AML-193 (cell line): Measurements from ENCODE around the gene SLC9A9.
A peak's percentile ranks its signal among the peaks of the same experiment; 100 is the strongest.
"Not testable (repeated sequence)": the region's sequence is repeated elsewhere in the genome, so short reads cannot be mapped to it uniquely, and the experiment has no call there.

Source experiments
- DNase-seq, 2 experiments: peaks; one replicate each; lab custom pipeline; 2025; lab: John Stamatoyannopoulos, UW

SLC9A9 gene

DNA sequence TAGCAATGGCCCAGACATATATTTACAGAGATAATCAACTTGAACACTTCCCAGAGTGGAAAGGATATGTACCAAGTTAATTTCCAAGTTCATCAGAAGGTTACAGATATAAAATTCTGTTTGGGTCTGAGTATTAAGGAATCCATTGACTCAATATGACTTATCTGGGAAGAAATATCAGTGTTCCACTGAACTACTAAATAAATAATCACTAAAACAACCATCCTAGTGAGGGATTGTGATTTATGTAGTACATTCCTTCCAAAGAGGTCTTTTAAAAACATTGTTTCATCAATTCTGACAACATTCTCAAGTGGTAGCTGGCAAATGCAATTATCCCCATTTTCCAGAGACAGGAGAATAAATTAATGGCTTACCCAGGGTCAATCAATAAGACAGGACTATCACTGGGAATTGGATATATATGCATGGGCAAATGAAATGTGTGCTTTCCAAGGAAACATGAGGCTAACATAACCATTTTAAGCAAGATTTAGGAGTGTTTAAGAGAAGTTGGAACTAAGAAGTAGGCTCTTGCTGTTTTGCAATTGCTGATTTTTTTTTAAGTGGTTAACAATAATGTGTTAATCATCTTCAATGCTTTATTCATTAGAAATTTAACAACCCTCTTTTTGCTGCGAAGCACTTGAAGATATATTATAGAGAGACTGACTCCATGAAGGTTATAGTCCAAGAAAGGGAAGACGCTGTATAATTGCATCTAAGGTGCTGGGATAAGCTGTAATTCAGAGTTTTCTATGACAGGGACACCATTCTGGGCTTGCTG is 37.9 kb downstream of the SLC9A9 start:
- DNase-seq: peak in 1 of 2 experiments; percentile 12

DNA sequence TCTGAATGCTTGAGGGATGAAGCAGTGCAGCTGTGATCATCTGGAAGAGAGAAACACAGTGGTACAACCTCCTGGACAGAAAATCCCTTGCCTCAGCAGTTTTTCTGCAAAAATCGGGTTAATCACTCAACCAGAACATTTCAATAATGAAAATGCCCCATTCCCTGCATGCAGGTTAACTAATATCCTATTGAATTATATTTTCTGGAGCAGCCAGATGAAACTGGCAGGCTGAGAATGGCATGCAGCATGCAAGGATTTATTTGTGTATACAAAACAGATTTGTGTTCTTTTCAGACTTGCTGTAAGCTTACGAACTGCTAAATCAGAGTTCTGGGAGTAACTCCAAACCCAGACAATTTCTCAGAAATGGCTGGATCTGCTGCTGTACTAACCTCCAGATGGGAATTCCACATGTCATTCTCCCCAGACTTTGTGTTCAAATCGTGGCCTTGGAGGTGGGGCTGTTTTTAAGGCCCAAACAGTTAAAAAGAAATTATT is 39.1 kb downstream of the SLC9A9 start:
- DNase-seq: no peak

DNA sequence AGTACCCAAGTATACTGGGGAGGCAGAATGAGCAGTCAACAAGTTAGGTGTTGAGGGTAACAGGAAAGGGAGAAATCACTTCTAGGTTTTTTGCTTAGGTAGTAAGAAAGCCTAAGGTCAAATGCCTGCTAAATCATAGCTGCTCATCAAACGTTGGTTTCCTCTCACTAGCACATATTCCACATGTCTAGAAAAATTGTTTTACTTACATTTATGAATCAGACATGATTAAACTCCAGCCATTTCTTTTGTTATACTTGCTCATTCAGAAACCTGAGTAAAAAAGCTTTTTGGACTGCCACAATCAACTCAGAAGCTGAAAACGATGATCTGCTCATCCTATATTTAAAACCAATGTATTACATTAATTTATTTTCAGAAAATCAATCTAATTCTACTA is 40.2 kb downstream of the SLC9A9 start:
- DNase-seq: no peak

GRCh38 chr3:143806038-143806437 is 42.2 kb downstream of the SLC9A9 start:
- DNase-seq: peak; percentile 71 to 85

- not testable (repeated sequence) for DNase-seq
Measured at GRCh38 chr3:143805476-143805875, 42.8 kb downstream of the SLC9A9 start.

DNA sequence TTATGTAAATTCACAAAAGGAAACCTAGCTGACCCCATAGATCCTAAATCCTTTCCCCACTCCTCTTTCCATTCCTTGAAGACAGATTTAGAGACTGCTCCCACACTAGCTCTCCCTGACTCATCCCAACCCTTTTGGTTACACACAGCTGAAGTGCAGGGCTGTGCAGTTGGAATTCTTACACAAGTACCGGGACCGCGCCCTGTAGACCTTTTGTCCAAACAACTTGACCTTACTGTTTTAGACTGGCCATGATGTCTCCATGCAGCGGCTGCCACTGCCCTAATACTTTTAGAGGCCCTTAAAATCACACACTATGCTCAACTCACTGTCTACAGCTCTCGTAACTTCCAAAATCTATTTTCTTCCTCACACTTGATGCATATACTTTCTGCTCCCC is 47.2 kb downstream of the SLC9A9 start:
- not testable (repeated sequence) for DNase-seq

GRCh38 chr3:143798151-143798550 is 50.1 kb downstream of the SLC9A9 start:
- not testable (repeated sequence) for DNase-seq

GRCh38 chr3:143795874-143796273 is 52.4 kb downstream of the SLC9A9 start:
- DNase-seq: no peak

- DNase-seq: no peak
Measured at GRCh38 chr3:143794793-143795462, 53.3 kb downstream of the SLC9A9 start.

- DNase-seq: no peak
Measured at GRCh38 chr3:143793971-143794370, 54.3 kb downstream of the SLC9A9 start.

DNA sequence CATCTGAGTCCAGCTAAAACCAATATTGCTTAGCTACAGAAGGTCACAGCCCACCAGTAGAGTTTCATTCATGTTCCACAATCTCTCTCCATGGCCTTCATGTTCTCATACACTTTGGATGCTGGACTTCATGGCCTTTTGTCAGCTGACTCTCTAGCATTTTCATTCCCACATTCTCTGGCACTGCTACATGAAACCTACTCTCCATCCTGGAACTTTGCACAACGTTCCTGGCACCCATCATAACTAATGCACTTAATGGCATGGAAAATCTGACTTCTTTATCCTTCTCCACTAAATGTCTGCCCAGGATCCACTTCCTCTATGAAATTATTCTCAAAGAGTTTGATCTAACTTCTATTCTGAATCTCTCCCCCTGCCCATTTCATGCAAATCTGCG is 56.9 kb downstream of the SLC9A9 start:
- no peak for DNase-seq

DNA sequence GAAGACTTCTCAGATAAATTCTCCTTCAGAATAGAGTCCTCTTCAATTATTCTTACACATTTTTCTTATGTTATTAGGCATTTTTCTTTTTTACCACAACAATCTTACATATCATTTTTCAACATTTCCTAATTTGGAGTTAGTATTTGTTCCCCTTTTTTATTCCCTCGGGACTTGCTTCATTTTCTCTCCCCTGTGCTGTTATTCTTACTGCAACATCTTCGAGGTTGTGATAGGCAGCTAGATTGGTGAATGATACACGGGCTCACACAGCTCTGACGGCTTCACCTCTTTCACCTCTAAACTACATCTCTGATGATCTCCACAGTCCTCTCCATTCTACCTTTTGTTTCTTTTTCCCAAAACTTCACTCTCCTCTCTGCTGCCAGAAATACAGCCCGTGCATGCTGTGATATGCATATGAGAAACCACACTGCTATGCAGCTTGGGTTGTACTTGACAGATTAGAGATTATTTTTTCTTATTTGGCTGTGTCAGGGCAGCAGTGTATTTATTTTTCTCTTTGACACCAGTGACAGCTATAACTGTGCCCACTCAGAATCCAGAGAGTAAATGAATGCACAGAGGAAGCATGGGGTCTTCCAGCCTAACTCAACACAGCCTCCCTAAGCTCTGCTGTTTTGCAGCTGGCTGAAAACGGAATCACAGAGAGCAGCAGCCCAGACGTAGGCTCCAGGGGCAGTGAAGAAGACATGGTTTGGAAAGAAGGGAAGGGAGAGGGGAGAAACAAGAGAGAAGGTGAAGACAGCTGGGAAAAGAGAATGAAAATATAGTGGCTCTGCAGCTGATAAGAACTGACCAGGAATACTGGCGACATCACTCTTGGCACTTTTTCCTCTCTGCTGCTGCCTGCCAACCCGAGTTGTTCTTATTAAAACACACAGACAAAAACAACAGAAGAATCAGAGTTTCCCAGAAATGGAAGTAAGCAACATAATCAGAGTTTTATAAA is 61.8 kb downstream of the SLC9A9 start:
- DNase-seq: no peak

- DNase-seq: no peak
Measured at GRCh38 chr3:143784446-143784845, 63.8 kb downstream of the SLC9A9 start.

- DNase-seq: no peak
Measured at GRCh38 chr3:143783851-143784370, 64.4 kb downstream of the SLC9A9 start.

DNA sequence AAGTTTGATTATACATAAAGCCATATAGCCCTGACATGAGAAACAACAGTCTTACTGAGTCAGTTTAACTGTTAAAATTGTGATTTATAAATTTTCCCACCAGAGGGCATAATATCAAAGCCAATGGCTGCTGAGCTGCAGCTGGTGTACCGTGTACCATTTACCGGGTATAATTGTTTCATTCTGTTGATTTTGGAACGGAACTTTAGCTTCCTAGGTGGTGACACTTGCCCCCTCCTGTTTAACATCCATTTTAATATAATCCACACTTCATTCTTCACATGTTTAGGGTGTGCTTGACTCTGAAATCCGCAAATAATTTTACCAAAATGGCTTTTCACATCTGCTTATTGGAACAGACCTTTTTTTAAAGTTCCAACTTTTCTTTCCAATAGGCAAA is 72.8 kb downstream of the SLC9A9 start:
- DNase-seq: peak; percentile 50 to 68

- DNase-seq: no peak
Measured at GRCh38 chr3:143771939-143772338, 76.3 kb downstream of the SLC9A9 start.

- DNase-seq: no peak
Measured at GRCh38 chr3:143771258-143771657, 77.0 kb downstream of the SLC9A9 start.

DNA sequence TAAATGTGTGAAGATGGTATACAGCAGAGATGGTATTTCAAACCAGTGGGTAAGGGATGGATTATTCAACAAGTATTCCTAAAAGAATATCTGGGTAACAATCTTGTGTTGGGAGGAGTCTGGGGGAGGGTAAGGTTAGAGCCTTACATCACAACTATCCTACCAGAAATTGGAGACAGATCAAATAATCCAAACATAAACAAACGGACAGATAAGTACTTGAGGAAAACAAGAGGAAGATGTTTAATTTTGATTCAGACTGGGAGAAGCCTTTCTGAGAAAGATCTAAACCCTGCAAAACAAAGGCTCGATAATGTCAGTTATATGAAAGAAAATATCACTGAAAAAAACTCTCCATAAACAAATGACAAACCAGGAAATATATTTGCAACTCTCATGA is 77.9 kb downstream of the SLC9A9 start:
- no peak for DNase-seq

DNA sequence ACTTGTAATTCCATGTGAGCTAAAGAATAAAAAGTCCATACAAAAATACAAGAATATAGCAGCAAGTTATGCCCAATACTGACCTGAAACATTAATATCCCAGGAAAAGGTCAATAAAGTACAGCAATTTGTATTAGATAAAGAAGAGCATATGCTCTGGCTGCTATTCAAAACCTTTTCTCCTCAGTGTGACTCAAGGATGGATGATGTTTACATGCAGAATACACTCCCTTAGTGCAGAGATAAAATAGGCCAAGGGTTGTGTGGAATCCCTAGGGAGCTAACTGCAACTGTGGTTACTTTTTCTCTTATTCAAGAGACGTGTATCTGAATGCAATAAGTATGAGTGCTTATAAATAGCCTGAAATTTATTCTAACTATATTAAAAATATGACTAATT is 78.7 kb downstream of the SLC9A9 start:
- DNase-seq: no peak

GRCh38 chr3:143764840-143765239 is 83.4 kb downstream of the SLC9A9 start:
- DNase-seq: no peak

GRCh38 chr3:143763564-143764162 is 84.6 kb downstream of the SLC9A9 start:
- DNase-seq: peak; percentile 7 to 19
